GM19099 (cell line): ENCODE data around the gene C10orf90.

Source experiments
- POLR2A ChIP-seq: IDR thresholded peaks from 3 replicates; pipeline ENCODE4 v1.6.1; 2011; ENCODE audit warnings: low read depth; ENCODE audit not compliant: insufficient read length; ENCODE audit errors: extremely low read depth

The C10orf90 gene

GRCh38 chr10:126670056-126670894 is at the start of gene C10orf90:
Gene C10orf90 (minus strand): TSS chr10:126670693. CDS start chr10:126670480, 213 bp downstream.
- no peak for TF ChIP-seq POLR2A

- no peak for TF ChIP-seq POLR2A
Observed at GRCh38 chr10:126716366-126716765, 45.9 kb upstream of the C10orf90 start.

- no peak for TF ChIP-seq POLR2A
Observed at GRCh38 chr10:126713594-126713993, 43.1 kb upstream of the C10orf90 start.

- TF ChIP-seq POLR2A: no peak
Observed at GRCh38 chr10:126712681-126713080, 42.2 kb upstream of the C10orf90 start.

- TF ChIP-seq POLR2A: no peak
Observed at GRCh38 chr10:126705951-126706565, 35.6 kb upstream of the C10orf90 start.

- TF ChIP-seq POLR2A: no peak
Observed at GRCh38 chr10:126705131-126705530, 34.6 kb upstream of the C10orf90 start.

GRCh38 chr10:126704649-126705048 is 34.2 kb upstream of the C10orf90 start:
- TF ChIP-seq POLR2A: no peak

GRCh38 chr10:126702181-126702580 is 31.7 kb upstream of the C10orf90 start:
- TF ChIP-seq POLR2A: no peak

- TF ChIP-seq POLR2A: no peak
Observed at GRCh38 chr10:126701526-126701925, 31.0 kb upstream of the C10orf90 start.

- no peak for TF ChIP-seq POLR2A
Observed at GRCh38 chr10:126696684-126697083, 26.2 kb upstream of the C10orf90 start.

- no peak for TF ChIP-seq POLR2A
Observed at GRCh38 chr10:126691456-126691855, 21.0 kb upstream of the C10orf90 start.

GRCh38 chr10:126690534-126690933 is 20.0 kb upstream of the C10orf90 start:
- no peak for TF ChIP-seq POLR2A

- no peak for TF ChIP-seq POLR2A
Observed at GRCh38 chr10:126689461-126689994, 19.0 kb upstream of the C10orf90 start.

- no peak for TF ChIP-seq POLR2A
Observed at GRCh38 chr10:126687121-126687606, 16.7 kb upstream of the C10orf90 start.

- TF ChIP-seq POLR2A: no peak
Observed at GRCh38 chr10:126686719-126687118, 16.2 kb upstream of the C10orf90 start.

GRCh38 chr10:126686268-126686667 is 15.8 kb upstream of the C10orf90 start:
- no peak for TF ChIP-seq POLR2A
